Panc1 (cell line): Measurements from ENCODE around the gene ARHGAP31. TPM values are rescaled to one million over a fixed set of nuclear protein-coding genes. Genes with fewer than 3 reads are reported as not detected.

ENCODE experiments used
- ATAC-seq: fragments of 200-7000 bp; cut with Tn5 transposase; 2 replicates; pipeline ENCODE4 v1.9.1; 2020; ENCODE audit warnings: mild to moderate bottlenecking, moderate library complexity
- BruUV-seq: library from RNA; stranded (reverse); fragments of 400-500 nt; replicated peaks from 2 replicates; lab custom pipeline; 2021; lab: Mats Ljungman, UMichigan
- CTCF ChIA-PET: fragments of 300-600 bp; sonication (Branson Sonifier 250); formaldehyde crosslinking; loops from one replicate; lab custom pipeline; 2022; ENCODE audit warnings: antibody characterized with exemption; lab: Charles Lee
- POLR2A ChIA-PET: fragments of 300-600 bp; sonication (Branson Sonifier 250); formaldehyde crosslinking; loops from one replicate; lab custom pipeline; 2022; ENCODE audit warnings: antibody characterized with exemption; lab: Charles Lee
- DNase-seq: peaks from one replicate; pipeline ENCODE4 v3.0.0-alpha.2; 2010; ENCODE audit warnings: low read depth, low spot score
- H3K27ac ChIP-seq: 2 replicates; pipeline ENCODE4 v1.5.1; 2011; ENCODE audit warnings: mild to moderate bottlenecking, low read length, inconsistent platforms
- H3K27me3 ChIP-seq: fragments of 200-500 bp; sonication (Bioruptor generic); 2 replicates; pipeline ENCODE4 v1.6.0; 2014; ENCODE audit warnings: low read length, inconsistent platforms; ENCODE audit not compliant: control insufficient read depth, insufficient read depth
- H3K36me3 ChIP-seq: fragments of 200-500 bp; sonication (Bioruptor generic); 2 replicates; pipeline ENCODE4 v1.5.1; 2014; ENCODE audit warnings: inconsistent platforms, mild to moderate bottlenecking, low read length, moderate library complexity; ENCODE audit not compliant: control insufficient read depth, insufficient read depth
- H3K4me1 ChIP-seq: 2 replicates; pipeline ENCODE4 v1.5.1; 2011; ENCODE audit warnings: inconsistent platforms, mild to moderate bottlenecking, low read length, moderate library complexity; ENCODE audit not compliant: control insufficient read depth, insufficient read depth
- H3K4me3 ChIP-seq, 2 experiments: 2 replicates each; pipeline ENCODE4 v1.5.1; 2011 to 2012; ENCODE audit warnings: low read depth in 2 of 2, low read length in 2 of 2, mild to moderate bottlenecking in 2 of 2, inconsistent platforms in 1 of 2, moderate library complexity in 1 of 2
- H3K9me3 ChIP-seq: fragments of 200-500 bp; sonication (Bioruptor generic); 2 replicates; pipeline ENCODE4 v1.5.1; 2014; ENCODE audit warnings: low read depth, mild to moderate bottlenecking, inconsistent platforms, low read length, moderate library complexity; ENCODE audit not compliant: control insufficient read depth, insufficient read depth
- POLR2AphosphoS5 ChIP-seq: IDR thresholded peaks from 2 replicates; pipeline ENCODE4 v1.6.1; 2012; ENCODE audit warnings: mild to moderate bottlenecking, low read depth, low read length, moderate library complexity
- SIN3A ChIP-seq: IDR thresholded peaks from 2 replicates; pipeline ENCODE4 v1.6.1; 2012; ENCODE audit warnings: low read depth, mild to moderate bottlenecking, low read length, moderate library complexity, borderline replicate concordance; ENCODE audit not compliant: insufficient read depth
- TCF7L2 ChIP-seq: IDR thresholded peaks from 2 replicates; pipeline ENCODE4 v1.6.1; 2011; ENCODE audit warnings: mild to moderate bottlenecking, low read depth, low read length, inconsistent platforms
- in situ Hi-C: cut with HindIII; loops from 2 replicates; pipeline ENCODE4 v1.10.0; 2016; ENCODE audit warnings: low sequenced_read_pairs, low pct_unique_long_range_greater_than_20kb
- intact Hi-C: fragments of 100-400 bp; cut with micrococcal nuclease; formaldehyde crosslinking; loops from one replicate; pipeline ENCODE4 v1.10.0; 2022; ENCODE audit not compliant: unreplicated experiment
- total RNA-seq: library from RNA; stranded (reverse); gene quantifications from one replicate; pipeline ENCODE4 v1.2.1, GENCODE V29; 2021; ENCODE audit not compliant: unreplicated experiment
- TF ChIP-seq, protein P1 (sequence below): fragments of 450-650 bp; IDR thresholded peaks from 2 replicates; pipeline ENCODE4 v1.5.1; 2017; ENCODE audit warnings: mild to moderate bottlenecking
- TF ChIP-seq, protein P2 (sequence below), 2 experiments: IDR thresholded peaks; 2 replicates each; pipeline ENCODE4 v1.6.1; 2011 to 2012; ENCODE audit warnings: low read depth in 2 of 2, control low read depth in 1 of 2, low read length in 1 of 2, mild to moderate bottlenecking in 1 of 2, moderate library complexity in 1 of 2; ENCODE audit not compliant: insufficient read depth in 1 of 2

The ARHGAP31 gene
- total RNA-seq, 1 experiment from 2014 or later: 7.6 TPM

- CTCF ChIA-PET: no interaction called here
- ATAC-seq (no peak), DNase-seq (no peak)
- no peak overlapping the region for H3K27ac ChIP-seq
- intact Hi-C loops (no loop called here), in situ Hi-C loops (no loop called here)
- H3K36me3 ChIP-seq: no peaks in the 10 kb centered on the region
- H3K9me3 ChIP-seq: no peaks in the 10 kb centered on the region
- POLR2A ChIA-PET: interaction anchor here (0.7 kb wide), 1 partner anchor 242 kb away, joined by 3 read pairs; no protein-coding TSS in a partner anchor
- no peak overlapping the region for H3K4me3 ChIP-seq
- TF ChIP-seq, protein P1, sequence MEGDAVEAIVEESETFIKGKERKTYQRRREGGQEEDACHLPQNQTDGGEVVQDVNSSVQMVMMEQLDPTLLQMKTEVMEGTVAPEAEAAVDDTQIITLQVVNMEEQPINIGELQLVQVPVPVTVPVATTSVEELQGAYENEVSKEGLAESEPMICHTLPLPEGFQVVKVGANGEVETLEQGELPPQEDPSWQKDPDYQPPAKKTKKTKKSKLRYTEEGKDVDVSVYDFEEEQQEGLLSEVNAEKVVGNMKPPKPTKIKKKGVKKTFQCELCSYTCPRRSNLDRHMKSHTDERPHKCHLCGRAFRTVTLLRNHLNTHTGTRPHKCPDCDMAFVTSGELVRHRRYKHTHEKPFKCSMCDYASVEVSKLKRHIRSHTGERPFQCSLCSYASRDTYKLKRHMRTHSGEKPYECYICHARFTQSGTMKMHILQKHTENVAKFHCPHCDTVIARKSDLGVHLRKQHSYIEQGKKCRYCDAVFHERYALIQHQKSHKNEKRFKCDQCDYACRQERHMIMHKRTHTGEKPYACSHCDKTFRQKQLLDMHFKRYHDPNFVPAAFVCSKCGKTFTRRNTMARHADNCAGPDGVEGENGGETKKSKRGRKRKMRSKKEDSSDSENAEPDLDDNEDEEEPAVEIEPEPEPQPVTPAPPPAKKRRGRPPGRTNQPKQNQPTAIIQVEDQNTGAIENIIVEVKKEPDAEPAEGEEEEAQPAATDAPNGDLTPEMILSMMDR: no peak
- no peak for TF ChIP-seq SIN3A
- no peak for TF ChIP-seq POLR2AphosphoS5
- TF ChIP-seq TCF7L2: no peak
- H3K4me1 ChIP-seq: peaks cover 7% of the 10 kb centered on the region
- no TSS peak for BruUV-seq
- H3K27me3 ChIP-seq: no peaks in the 10 kb centered on the region
Measured at GRCh38 chr3:119326976-119327375, 32.8 kb downstream of the ARHGAP31 start.

GRCh38 chr3:119329551-119329950, 35.4 kb downstream of the ARHGAP31 start:
- no peak for TF ChIP-seq POLR2AphosphoS5
- TF ChIP-seq, protein P2, sequence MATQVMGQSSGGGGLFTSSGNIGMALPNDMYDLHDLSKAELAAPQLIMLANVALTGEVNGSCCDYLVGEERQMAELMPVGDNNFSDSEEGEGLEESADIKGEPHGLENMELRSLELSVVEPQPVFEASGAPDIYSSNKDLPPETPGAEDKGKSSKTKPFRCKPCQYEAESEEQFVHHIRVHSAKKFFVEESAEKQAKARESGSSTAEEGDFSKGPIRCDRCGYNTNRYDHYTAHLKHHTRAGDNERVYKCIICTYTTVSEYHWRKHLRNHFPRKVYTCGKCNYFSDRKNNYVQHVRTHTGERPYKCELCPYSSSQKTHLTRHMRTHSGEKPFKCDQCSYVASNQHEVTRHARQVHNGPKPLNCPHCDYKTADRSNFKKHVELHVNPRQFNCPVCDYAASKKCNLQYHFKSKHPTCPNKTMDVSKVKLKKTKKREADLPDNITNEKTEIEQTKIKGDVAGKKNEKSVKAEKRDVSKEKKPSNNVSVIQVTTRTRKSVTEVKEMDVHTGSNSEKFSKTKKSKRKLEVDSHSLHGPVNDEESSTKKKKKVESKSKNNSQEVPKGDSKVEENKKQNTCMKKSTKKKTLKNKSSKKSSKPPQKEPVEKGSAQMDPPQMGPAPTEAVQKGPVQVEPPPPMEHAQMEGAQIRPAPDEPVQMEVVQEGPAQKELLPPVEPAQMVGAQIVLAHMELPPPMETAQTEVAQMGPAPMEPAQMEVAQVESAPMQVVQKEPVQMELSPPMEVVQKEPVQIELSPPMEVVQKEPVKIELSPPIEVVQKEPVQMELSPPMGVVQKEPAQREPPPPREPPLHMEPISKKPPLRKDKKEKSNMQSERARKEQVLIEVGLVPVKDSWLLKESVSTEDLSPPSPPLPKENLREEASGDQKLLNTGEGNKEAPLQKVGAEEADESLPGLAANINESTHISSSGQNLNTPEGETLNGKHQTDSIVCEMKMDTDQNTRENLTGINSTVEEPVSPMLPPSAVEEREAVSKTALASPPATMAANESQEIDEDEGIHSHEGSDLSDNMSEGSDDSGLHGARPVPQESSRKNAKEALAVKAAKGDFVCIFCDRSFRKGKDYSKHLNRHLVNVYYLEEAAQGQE (IDR thresholded peaks at IDR 0.05; ENCODE audit: insufficient read depth in 1 of 2, low read depth in 2 of 2, low read length in 1 of 2): no peak
- TF ChIP-seq, protein P1: no peak
- TF ChIP-seq SIN3A: no peak
- TF ChIP-seq TCF7L2: no peak
- intact Hi-C loops: no loop called here
- ChIA-PET POLR2A (no interaction called here), CTCF (no interaction called here)
- ATAC-seq (no peak), DNase-seq (no peak)
- H3K4me1 ChIP-seq: no peaks in the 10 kb centered on the region
- no peaks in the 10 kb centered on the region for H3K27me3 ChIP-seq
- BruUV-seq: no TSS peak
- in situ Hi-C loops: no loop called here
- H3K9me3 ChIP-seq: no peaks in the 10 kb centered on the region
- H3K36me3 ChIP-seq: no peaks in the 10 kb centered on the region
- no peak overlapping the region for H3K4me3 ChIP-seq
- no peak overlapping the region for H3K27ac ChIP-seq
